NCI-H1436 treated with DMSO at 0.1 percent for 48 hours (cell line): ENCODE data around the gene HTT.

Experiments
- DNase-seq: peaks from one replicate; lab custom pipeline; 2025; lab: John Stamatoyannopoulos, UW

The HTT gene

GRCh38 chr4:3250438-3250955 lies 176.0 kb downstream of the HTT start:
- no peak for DNase-seq

- no peak for DNase-seq
These were observed 176.6 kb downstream of the HTT start for GRCh38 chr4:3250956-3251690.

- DNase-seq, result no peak
These were observed 177.4 kb downstream of the HTT start for GRCh38 chr4:3251691-3252479.

GRCh38 chr4:3252480-3252828 lies 178.0 kb downstream of the HTT start:
- no peak for DNase-seq

- no peak for DNase-seq
These were observed 178.6 kb downstream of the HTT start for GRCh38 chr4:3252831-3253641.

GRCh38 chr4:3253808-3254207 lies 179.3 kb downstream of the HTT start:
- DNase-seq, result no peak

- no peak for DNase-seq
These were observed 180.0 kb downstream of the HTT start for GRCh38 chr4:3254302-3255131.

- DNase-seq, result no peak
These were observed 181.2 kb downstream of the HTT start for GRCh38 chr4:3255611-3256186.

GRCh38 chr4:3256230-3257102 lies 182.0 kb downstream of the HTT start:
- DNase-seq, result no peak

GRCh38 chr4:3257103-3257555 lies 182.6 kb downstream of the HTT start:
- DNase-seq, result no peak

GRCh38 chr4:3257556-3258482 lies 183.3 kb downstream of the HTT start:
- no peak for DNase-seq

- DNase-seq, result no peak
These were observed 187.1 kb downstream of the HTT start for GRCh38 chr4:3261411-3262207.

- DNase-seq, result no peak
These were observed 187.9 kb downstream of the HTT start for GRCh38 chr4:3262208-3263052.

GRCh38 chr4:3263053-3263875 lies 188.8 kb downstream of the HTT start:
- no peak for DNase-seq

- no peak for DNase-seq
These were observed 189.4 kb downstream of the HTT start for GRCh38 chr4:3263876-3264193.

GRCh38 chr4:3266076-3266475 lies 191.6 kb downstream of the HTT start:
- no peak for DNase-seq
